Common myeloid progenitor, CD34-positive (primary cell): Measurements from ENCODE around the gene TSPAN3.

Experiments used
- CTCF ChIA-PET: fragments of 350-600 bp; sonication (Branson Sonifier 250); formaldehyde crosslinking; loops from one replicate; lab custom pipeline; 2021; ENCODE audit warnings: antibody characterized with exemption; lab: Charles Lee
- POLR2A ChIA-PET: fragments of 350-600 bp; sonication (Branson Sonifier 250); formaldehyde crosslinking; loops from one replicate; lab custom pipeline; 2021; ENCODE audit warnings: antibody characterized with exemption; lab: Charles Lee
- DNase-seq, 3 donors: peaks; one replicate each; pipeline versions ENCODE4 v3.0.0 to v3.0.0-alpha.2; 2013
- H3K27ac ChIP-seq, 2 experiments: 1 replicate in 1 of 2; 2 replicates in 1 of 2; pipeline ENCODE4 v1.7.0; 2013; ENCODE audit warnings: inconsistent platforms in 2 of 2, low read length in 2 of 2, mild to moderate bottlenecking in 2 of 2, low read depth in 1 of 2, moderate library complexity in 1 of 2; ENCODE audit not compliant: severe bottlenecking in 2 of 2, insufficient read depth in 1 of 2, poor library complexity in 1 of 2
- H3K27me3 ChIP-seq, 5 experiments: replicated peaks in 2 of 5; 1 replicate in 3 of 5; 2 replicates in 2 of 5; pipeline versions ENCODE4 v1.6.1 to v1.7.0; 2013; ENCODE audit warnings: low read length in 4 of 5, mild to moderate bottlenecking in 2 of 5, moderate library complexity in 2 of 5, inconsistent platforms in 1 of 5; ENCODE audit not compliant: insufficient read depth in 5 of 5, control insufficient read depth in 4 of 5
- H3K36me3 ChIP-seq, 4 experiments: 1 replicate in 2 of 4; 2 replicates in 2 of 4; pipeline versions ENCODE4 v1.6.1 to v1.7.0; 2013; ENCODE audit warnings: low read length in 3 of 4, control low read depth in 1 of 4, mild to moderate bottlenecking in 1 of 4; ENCODE audit not compliant: control insufficient read depth in 4 of 4, insufficient read depth in 4 of 4
- H3K4me1 ChIP-seq, 4 experiments: 1 replicate in 3 of 4; 2 replicates in 1 of 4; pipeline versions ENCODE4 v1.6.1 to v1.7.1; 2013; ENCODE audit warnings: low read length in 3 of 4, mild to moderate bottlenecking in 3 of 4, control low read depth in 1 of 4, inconsistent platforms in 1 of 4, moderate library complexity in 1 of 4; ENCODE audit not compliant: control insufficient read depth in 4 of 4, insufficient read depth in 4 of 4; ENCODE audit errors: control extremely low read depth in 1 of 4
- H3K4me3 ChIP-seq, 7 experiments: 1 replicate in 4 of 7; 2 replicates in 3 of 7; pipeline versions ENCODE4 v1.5.1 to v1.7.0; 2013; ENCODE audit warnings: mild to moderate bottlenecking in 7 of 7, low read length in 6 of 7, moderate library complexity in 6 of 7, inconsistent platforms in 2 of 7, low read depth in 2 of 7, control low read depth in 1 of 7; ENCODE audit not compliant: insufficient read depth in 4 of 7, control insufficient read depth in 1 of 7; ENCODE audit errors: extremely low read depth in 1 of 7
- H3K9me3 ChIP-seq, 5 experiments: 1 replicate in 4 of 5; 2 replicates in 1 of 5; pipeline versions ENCODE4 v1.6.1 to v1.7.1; 2013; ENCODE audit warnings: low read length in 4 of 5, mild to moderate bottlenecking in 2 of 5, inconsistent platforms in 1 of 5, low read depth in 1 of 5, moderate library complexity in 1 of 5; ENCODE audit not compliant: control insufficient read depth in 4 of 5, insufficient read depth in 2 of 5; ENCODE audit errors: control extremely low read depth in 1 of 5
- WGBS: methylation state at CpG from one replicate; pipeline ENCODE4 v1.1.5; 2013; ENCODE audit not compliant: insufficient coverage; 5-methylcytosine and 5-hydroxymethylcytosine counted together

Gene TSPAN3

GRCh38 chr15:77027697-77028450 is 43.0 kb downstream of the TSPAN3 start:
- ChIA-PET CTCF (interaction anchor here (0.7 to 18.2 kb wide), 3 partner anchors 29 to 83 kb away, joined by 3 to 269 read pairs (median 4); no protein-coding TSS in a partner anchor), POLR2A (no interaction called here)
- no peak overlapping the region for H3K4me3 ChIP-seq
- WGBS, result 96% methylated on average over 39 of the region's 45 CpGs
- no peak for DNase-seq
- H3K4me1 ChIP-seq, result peaks cover 0 to 44% (median 11%) of the 10 kb centered on the region in 4 experiments
- H3K36me3 ChIP-seq, result peaks cover 0 to 23% (median 6%) of the 10 kb centered on the region in 4 experiments
- no peaks in the 10 kb centered on the region for H3K9me3 ChIP-seq
- H3K27me3 ChIP-seq, result no peaks in the 10 kb centered on the region
- H3K27ac ChIP-seq, result no peak overlapping the region

DNA sequence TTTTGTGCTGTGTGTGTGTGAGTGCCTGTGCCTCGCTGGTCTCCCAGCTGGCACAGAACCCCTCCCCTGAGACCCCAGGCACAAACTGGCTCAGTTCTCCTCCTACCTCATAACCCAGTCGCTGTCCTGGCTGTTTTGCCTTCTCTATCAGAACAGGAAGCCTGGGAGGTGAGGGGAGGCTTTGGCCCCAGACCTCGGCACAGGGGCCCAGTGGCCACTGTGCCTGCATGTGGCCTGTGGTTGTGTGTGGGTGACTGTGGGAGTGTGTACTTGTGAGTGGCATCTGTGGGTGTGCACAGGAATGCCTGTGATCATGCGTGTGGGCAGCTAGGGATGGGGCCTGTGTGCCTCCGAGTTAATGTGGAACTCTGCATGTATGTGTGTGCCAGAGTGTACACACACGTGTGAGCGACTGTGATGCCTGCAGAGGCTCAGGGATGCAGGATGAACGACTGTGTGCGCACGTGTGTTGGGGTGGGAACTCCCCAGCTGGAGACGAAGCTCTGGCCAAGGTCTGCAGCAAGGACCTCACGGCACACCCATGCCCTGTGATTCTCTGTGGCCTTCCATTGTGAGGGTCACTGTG is 43.7 kb downstream of the TSPAN3 start:
- no peak for DNase-seq
- WGBS, result 96% methylated on average over 10 of the region's 12 CpGs
- H3K4me3 ChIP-seq, result no peak overlapping the region
- peaks cover 0 to 21% (median 6%) of the 10 kb centered on the region in 4 experiments for H3K36me3 ChIP-seq
- CTCF ChIA-PET, result interaction anchor here (0.7 to 18.2 kb wide), 4 partner anchors 9 to 82 kb away, joined by 3 to 269 read pairs (median 4); no protein-coding TSS in a partner anchor
- peaks cover 2 to 50% (median 17%) of the 10 kb centered on the region in 4 experiments for H3K4me1 ChIP-seq
- H3K9me3 ChIP-seq, result no peaks in the 10 kb centered on the region
- no peaks in the 10 kb centered on the region for H3K27me3 ChIP-seq
- POLR2A ChIA-PET, result no interaction called here
- H3K27ac ChIP-seq, result no peak overlapping the region

- Histone ChIP-seq H3K4me1 (peaks cover 2 to 50% (median 21%) of the 10 kb centered on the region in 4 experiments), H3K27me3 (no peaks in the 10 kb centered on the region), H3K36me3 (peaks cover 0 to 21% (median 6%) of the 10 kb centered on the region in 4 experiments), H3K4me3 (no peak overlapping the region), H3K27ac (no peak overlapping the region), H3K9me3 (no peaks in the 10 kb centered on the region)
- no peak for DNase-seq
- CTCF ChIA-PET, result interaction anchor here (1.0 to 18.2 kb wide), 4 partner anchors 10 to 62 kb away, joined by 3 to 269 read pairs (median 4); no protein-coding TSS in a partner anchor
- POLR2A ChIA-PET, result no interaction called here
- 98% methylated on average over 12 of the region's 12 CpGs for WGBS
Observed at GRCh38 chr15:77026501-77027110, 44.3 kb downstream of the TSPAN3 start.

DNA sequence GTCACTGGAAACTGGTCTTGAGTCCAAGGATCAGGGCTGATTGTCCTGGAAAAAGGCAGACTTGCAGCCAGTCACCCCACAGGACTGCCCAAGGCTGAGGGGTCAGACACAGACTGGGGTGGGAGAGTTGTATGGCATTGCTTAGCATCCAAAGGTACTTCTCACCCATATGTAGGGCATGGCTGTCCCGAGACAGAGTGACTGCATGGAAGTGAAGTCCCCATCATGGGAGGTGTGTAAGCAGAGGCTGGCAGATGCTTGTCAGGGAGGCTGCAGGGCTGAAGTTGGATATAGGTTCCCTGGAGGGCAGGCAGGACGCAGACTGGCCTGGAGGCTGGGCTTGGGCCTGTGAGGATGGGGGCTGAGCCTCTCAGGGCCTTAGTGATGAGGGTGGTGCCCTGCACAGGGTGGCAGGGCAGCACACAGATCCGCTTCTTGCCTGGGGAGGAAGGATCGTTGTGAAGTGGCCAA is 44.9 kb downstream of the TSPAN3 start:
- no peak for DNase-seq
- WGBS, result 100% methylated on average over 3 of the region's 4 CpGs
- H3K36me3 ChIP-seq, result peaks cover 0 to 20% (median 6%) of the 10 kb centered on the region in 4 experiments
- POLR2A ChIA-PET, result no interaction called here
- H3K4me1 ChIP-seq, result peaks cover 2 to 50% (median 20%) of the 10 kb centered on the region in 4 experiments
- H3K9me3 ChIP-seq, result no peaks in the 10 kb centered on the region
- no peak overlapping the region for H3K4me3 ChIP-seq
- CTCF ChIA-PET, result interaction anchor here (1.0 to 18.2 kb wide), 3 partner anchors 10 to 62 kb away, joined by 3 to 269 read pairs (median 4); no protein-coding TSS in a partner anchor
- no peak overlapping the region for H3K27ac ChIP-seq
- no peaks in the 10 kb centered on the region for H3K27me3 ChIP-seq

GRCh38 chr15:77025083-77025901 is 45.6 kb downstream of the TSPAN3 start:
- H3K4me1 ChIP-seq, result peaks cover 2 to 51% (median 22%) of the 10 kb centered on the region in 4 experiments
- ChIA-PET CTCF (interaction anchor here (0.7 to 18.2 kb wide), 4 partner anchors 8 to 71 kb away, joined by 3 to 269 read pairs (median 4); no protein-coding TSS in a partner anchor), POLR2A (no interaction called here)
- no peaks in the 10 kb centered on the region for H3K27me3 ChIP-seq
- DNase-seq, result no peak
- 100% methylated on average over 9 of the region's 15 CpGs for WGBS
- H3K36me3 ChIP-seq, result peaks cover 0 to 17% (median 4%) of the 10 kb centered on the region in 4 experiments
- H3K4me3 ChIP-seq, result no peak overlapping the region
- H3K9me3 ChIP-seq, result no peaks in the 10 kb centered on the region
- H3K27ac ChIP-seq, result no peak overlapping the region

GRCh38 chr15:77024273-77025082 is 46.4 kb downstream of the TSPAN3 start:
- DNase-seq, result peak; percentile 38 to 62 (median 51)
- no peak overlapping the region for H3K4me3 ChIP-seq
- no peaks in the 10 kb centered on the region for H3K27me3 ChIP-seq
- ChIA-PET CTCF (interaction anchor here (0.7 to 18.2 kb wide), 7 partner anchors 9 to 78 kb away, joined by 3 to 269 read pairs (median 3); no protein-coding TSS in a partner anchor), POLR2A (no interaction called here)
- H3K9me3 ChIP-seq, result no peaks in the 10 kb centered on the region
- no peak overlapping the region for H3K27ac ChIP-seq
- 57% methylated on average over 12 of the region's 17 CpGs for WGBS
- H3K36me3 ChIP-seq, result peaks cover 0 to 19% (median 5%) of the 10 kb centered on the region in 4 experiments
- peaks cover 2 to 59% (median 28%) of the 10 kb centered on the region in 4 experiments for H3K4me1 ChIP-seq
